HCT116 (cell line): ENCODE results near the gene WDPCP.

Experiments
- ELF1 ChIP-seq: IDR thresholded peaks from 2 replicates; pipeline ENCODE4 v1.6.1; 2012; ENCODE audit warnings: low read depth, borderline replicate concordance
- EZH2 ChIP-seq: fragments of 200-600 bp; sonication (generic); IDR thresholded peaks from 2 replicates; pipeline ENCODE4 v1.6.1; 2017; ENCODE audit warnings: antibody characterized with exemption, mixed run types
- POLR2A ChIP-seq: IDR thresholded peaks from 2 replicates; pipeline ENCODE4 v1.7.0; 2011; ENCODE audit warnings: borderline replicate concordance; ENCODE audit not compliant: insufficient read depth, insufficient read length; ENCODE audit errors: extremely low read depth
- POLR2AphosphoS5 ChIP-seq: IDR thresholded peaks from 2 replicates; pipeline ENCODE4 v1.6.1; 2011; ENCODE audit warnings: mild to moderate bottlenecking, low read depth, low read length, moderate library complexity
- TF ChIP-seq, protein P1 (sequence below), 3 experiments: fragments of 200-600 bp in 1 of 3; sonication (generic) in 1 of 3; IDR thresholded peaks in 2 of 3; conservative IDR thresholded peaks in 1 of 3; 2 replicates each; pipeline ENCODE4 v1.5.1; 2012 to 2017; ENCODE audit warnings: low read depth in 2 of 3, low read length in 2 of 3, antibody characterized with exemption in 1 of 3, borderline replicate concordance in 1 of 3, control low read depth in 1 of 3, mild to moderate bottlenecking in 1 of 3, mixed read lengths in 1 of 3, mixed run types in 1 of 3, moderate library complexity in 1 of 3; ENCODE audit not compliant: insufficient read depth in 1 of 3
- TF ChIP-seq, protein P2 (sequence below): IDR thresholded peaks from 2 replicates; pipeline ENCODE4 v1.6.1; 2012
- TF ChIP-seq, protein P3 (sequence below): IDR thresholded peaks from 2 replicates; pipeline ENCODE4 v1.6.1; 2012; ENCODE audit warnings: low read depth
- TF ChIP-seq, protein P4 (sequence below): IDR thresholded peaks from 2 replicates; pipeline ENCODE4 v1.6.1; 2012

DNA sequence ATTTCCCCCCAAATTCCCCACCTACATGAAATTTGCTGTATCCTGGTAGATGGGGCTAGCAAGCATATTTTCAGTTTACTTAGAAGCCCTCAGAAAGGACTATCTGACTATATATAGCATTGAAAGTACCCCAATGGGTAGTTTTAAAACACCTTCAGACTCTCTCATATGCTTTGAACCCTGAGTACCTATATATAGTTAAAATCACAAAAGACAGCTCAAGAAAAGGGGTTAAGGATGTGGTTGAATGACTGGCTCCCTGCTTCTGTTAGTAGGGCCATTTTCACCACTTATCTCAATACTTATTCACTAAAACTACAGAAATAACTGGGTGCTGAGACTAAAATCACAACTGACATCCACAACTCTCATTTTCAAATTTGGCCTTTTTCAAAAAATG is 18.5 kb downstream of the WDPCP start:
- TF ChIP-seq, protein P1, sequence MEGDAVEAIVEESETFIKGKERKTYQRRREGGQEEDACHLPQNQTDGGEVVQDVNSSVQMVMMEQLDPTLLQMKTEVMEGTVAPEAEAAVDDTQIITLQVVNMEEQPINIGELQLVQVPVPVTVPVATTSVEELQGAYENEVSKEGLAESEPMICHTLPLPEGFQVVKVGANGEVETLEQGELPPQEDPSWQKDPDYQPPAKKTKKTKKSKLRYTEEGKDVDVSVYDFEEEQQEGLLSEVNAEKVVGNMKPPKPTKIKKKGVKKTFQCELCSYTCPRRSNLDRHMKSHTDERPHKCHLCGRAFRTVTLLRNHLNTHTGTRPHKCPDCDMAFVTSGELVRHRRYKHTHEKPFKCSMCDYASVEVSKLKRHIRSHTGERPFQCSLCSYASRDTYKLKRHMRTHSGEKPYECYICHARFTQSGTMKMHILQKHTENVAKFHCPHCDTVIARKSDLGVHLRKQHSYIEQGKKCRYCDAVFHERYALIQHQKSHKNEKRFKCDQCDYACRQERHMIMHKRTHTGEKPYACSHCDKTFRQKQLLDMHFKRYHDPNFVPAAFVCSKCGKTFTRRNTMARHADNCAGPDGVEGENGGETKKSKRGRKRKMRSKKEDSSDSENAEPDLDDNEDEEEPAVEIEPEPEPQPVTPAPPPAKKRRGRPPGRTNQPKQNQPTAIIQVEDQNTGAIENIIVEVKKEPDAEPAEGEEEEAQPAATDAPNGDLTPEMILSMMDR (IDR thresholded peaks at IDR 0.05 in 2 of 3, conservative IDR thresholded peaks at IDR 0.05 in 1 of 3; ENCODE audit: borderline replicate concordance in 1 of 3, insufficient read depth in 1 of 3, low read depth in 2 of 3, low read length in 2 of 3): no peak
- TF ChIP-seq, protein P2, sequence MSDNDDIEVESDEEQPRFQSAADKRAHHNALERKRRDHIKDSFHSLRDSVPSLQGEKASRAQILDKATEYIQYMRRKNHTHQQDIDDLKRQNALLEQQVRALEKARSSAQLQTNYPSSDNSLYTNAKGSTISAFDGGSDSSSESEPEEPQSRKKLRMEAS: no peak
- TF ChIP-seq, protein P3, sequence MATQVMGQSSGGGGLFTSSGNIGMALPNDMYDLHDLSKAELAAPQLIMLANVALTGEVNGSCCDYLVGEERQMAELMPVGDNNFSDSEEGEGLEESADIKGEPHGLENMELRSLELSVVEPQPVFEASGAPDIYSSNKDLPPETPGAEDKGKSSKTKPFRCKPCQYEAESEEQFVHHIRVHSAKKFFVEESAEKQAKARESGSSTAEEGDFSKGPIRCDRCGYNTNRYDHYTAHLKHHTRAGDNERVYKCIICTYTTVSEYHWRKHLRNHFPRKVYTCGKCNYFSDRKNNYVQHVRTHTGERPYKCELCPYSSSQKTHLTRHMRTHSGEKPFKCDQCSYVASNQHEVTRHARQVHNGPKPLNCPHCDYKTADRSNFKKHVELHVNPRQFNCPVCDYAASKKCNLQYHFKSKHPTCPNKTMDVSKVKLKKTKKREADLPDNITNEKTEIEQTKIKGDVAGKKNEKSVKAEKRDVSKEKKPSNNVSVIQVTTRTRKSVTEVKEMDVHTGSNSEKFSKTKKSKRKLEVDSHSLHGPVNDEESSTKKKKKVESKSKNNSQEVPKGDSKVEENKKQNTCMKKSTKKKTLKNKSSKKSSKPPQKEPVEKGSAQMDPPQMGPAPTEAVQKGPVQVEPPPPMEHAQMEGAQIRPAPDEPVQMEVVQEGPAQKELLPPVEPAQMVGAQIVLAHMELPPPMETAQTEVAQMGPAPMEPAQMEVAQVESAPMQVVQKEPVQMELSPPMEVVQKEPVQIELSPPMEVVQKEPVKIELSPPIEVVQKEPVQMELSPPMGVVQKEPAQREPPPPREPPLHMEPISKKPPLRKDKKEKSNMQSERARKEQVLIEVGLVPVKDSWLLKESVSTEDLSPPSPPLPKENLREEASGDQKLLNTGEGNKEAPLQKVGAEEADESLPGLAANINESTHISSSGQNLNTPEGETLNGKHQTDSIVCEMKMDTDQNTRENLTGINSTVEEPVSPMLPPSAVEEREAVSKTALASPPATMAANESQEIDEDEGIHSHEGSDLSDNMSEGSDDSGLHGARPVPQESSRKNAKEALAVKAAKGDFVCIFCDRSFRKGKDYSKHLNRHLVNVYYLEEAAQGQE: no peak
- TF ChIP-seq EZH2: no peak
- no peak for TF ChIP-seq ELF1
- no peak for TF ChIP-seq POLR2AphosphoS5
- TF ChIP-seq POLR2A: no peak
- TF ChIP-seq, protein P4, sequence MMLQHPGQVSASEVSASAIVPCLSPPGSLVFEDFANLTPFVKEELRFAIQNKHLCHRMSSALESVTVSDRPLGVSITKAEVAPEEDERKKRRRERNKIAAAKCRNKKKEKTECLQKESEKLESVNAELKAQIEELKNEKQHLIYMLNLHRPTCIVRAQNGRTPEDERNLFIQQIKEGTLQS: no peak
